Skin of body (tissue), 2 donors: ENCODE measurements around the gene CCDC90B. TPM values are rescaled to one million over a fixed set of nuclear protein-coding genes. Genes with fewer than 3 reads are reported as not detected.
"Not testable (repeated sequence)": the region's sequence is repeated elsewhere in the genome, so short reads cannot be mapped to it uniquely, and the experiment has no call there.

Experiments
- DNase-seq: peaks from one replicate; lab custom pipeline; 2025; lab: John Stamatoyannopoulos, UW
- total RNA-seq: library from RNA; depleted of rRNA; stranded (reverse); fragments of >200 nt; gene quantifications from one replicate; pipeline ENCODE4 v1.2.3, GENCODE V29; 2014

CCDC90B gene
- total RNA-seq, 1 donor from 2014 or later, result 43.1 TPM

DNA sequence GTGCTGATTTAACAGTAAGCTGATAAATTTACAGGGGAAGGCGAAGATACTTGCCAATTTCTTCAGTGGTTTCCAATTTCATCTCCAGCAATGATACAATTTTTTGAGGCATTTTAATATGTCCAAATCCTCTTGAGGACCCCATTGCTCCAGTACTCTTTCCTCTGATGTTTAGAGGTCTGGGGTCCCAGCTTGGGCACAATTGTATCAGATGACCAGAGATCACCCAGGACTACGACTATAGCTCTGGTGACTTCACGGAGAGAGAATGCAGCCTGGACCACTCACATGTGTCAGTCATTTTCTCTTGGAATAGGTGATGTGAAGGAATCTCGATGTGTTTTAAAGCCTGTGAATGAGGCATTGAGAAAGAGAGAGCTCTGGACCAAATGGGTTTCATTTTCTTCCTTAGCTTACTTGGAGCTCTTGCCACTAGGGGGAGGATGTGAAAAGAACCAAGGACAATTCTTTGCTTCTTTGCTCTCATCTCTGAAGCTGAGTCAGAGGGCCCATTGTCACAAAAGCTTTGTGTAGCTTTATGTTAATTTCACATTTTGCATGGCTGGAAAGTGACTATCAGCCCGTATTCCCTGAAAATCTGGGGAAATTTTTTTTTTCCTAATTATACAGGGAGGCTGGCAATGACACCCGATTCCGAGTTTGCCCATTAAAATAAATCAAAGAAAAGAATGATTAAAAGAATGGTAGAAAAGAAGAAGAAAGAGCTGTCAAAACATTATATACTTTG, 6.7 kb upstream of the CCDC90B start:
- DNase-seq, result peak; percentile 77

DNA sequence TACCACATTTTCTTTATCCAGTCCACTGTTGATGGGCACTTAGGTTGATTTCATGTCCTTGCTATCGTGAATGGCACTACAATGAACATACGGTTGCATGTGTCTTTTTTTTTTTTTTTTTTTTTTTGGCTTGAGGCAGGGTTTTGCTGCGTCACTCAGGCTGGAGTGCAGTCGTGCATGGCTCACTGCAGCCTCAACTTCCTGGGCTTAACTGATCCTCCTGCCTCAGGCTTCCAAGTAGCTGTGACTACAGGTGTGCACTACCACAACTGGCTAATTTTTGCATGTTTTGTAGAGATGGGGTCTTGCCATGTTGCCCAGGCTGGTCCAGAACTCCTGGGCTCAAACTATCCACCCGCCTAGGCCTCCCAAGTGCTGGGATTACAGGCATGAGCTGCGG, 1.5 kb upstream of the CCDC90B start:
- no peak for DNase-seq

DNA sequence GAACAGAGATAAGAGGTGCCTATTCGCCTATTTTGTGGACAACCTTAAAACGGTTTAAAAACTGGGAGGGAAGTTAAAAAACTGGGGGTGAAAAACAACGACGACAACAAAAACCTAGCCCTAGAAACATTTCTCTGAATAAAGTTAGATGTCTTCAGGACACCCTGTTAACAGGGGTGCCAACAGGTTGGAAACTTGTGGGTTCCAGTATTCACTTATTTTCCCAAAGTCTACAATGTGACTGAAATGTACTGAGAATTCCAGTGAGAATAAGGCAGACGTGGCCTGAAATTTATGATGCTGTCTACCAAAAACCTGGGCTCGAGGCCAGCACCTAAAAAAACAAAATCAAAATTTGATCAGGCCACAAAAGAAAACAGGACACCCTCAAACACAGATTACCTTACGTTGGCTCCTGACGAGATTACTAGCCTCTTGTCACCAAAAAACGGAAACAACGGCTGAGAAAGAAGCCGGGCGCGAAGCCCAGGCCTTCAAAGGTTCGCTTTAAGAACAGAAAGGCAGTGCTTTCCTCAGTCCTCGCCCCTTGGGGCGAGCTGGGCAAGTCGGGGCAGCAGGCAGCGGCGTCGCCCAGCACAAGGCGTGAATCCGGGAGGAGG, 906 bp downstream of the CCDC90B start:
- peak; percentile 51 for DNase-seq

DNA sequence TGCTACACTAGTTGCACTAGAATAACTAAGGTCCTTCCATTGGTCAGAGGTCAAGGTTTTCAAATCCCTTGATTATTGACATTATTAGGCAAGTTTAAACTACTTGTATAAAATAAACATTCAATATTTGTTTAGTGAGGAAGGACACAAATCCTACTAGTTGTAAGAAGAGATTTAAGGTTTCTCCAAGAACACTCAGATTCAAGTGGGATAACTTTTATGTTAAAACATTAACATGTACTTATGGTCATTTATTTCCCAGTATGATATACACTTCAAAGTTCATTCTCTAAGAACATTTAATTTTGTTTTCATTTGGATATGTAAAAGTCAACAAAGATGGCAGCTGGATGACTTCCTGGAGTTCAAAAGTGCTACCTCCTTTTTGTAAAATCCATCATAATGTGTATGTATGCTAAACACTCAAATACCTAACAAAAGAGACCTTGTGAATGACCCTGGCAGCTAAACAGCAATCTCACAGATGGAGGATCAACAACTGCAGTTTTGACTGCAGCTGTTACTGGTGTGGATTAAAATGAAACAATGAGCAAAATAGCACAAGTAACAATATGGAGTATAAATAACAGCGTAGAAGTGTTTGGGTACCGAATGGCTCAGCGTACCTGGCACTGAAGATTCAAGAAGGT, 1.5 kb downstream of the CCDC90B start:
- peak; percentile 4 for DNase-seq

DNA sequence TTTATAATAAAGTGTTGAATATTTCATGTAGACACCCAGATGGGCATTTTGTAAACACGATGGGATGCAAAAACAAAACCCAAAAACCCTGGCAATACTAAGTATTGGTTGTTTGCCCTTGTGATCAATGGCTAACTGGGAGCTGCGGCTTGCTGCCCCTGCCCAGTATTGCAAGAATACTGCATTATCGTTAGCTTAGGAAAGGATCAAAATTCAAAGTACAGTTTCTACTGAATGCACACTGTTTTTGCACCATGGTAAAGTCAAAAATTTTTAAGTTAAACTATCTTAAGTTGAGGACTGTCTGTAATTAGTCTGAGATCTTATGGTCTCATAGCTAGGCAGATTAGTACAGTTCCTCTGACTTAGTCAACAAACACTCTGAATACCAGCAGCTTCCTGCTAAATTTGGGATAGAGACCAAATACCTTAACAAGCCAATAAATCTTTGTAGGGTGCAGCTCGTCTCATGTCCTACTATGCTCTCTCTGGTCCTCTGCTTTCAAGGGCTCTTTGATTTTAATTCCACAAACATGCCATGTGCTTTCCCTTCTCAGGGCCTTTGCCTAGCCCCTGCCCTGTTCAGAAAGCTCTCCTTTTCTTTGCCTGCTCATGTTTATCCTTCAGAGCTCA, 4.0 kb downstream of the CCDC90B start:
- no peak for DNase-seq

DNA sequence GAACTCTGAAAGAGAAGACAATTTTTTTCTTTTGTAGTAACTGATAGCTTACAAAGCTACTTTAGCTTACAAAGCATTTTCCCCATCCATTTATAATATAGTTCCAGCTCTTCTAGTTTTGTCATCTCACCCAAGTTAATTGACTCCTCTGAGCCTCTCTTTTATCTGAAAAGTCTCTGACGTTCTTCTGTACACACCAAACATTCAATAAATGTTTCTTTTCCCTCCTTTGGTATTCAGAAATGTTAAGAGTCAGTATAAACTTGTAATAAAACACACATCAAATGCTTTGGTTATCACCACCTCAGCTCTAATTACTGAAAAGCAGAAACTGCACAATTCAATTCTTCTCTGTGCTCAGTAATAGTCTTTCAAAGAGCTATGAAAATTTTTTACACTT, 5.9 kb downstream of the CCDC90B start:
- no peak for DNase-seq

DNA sequence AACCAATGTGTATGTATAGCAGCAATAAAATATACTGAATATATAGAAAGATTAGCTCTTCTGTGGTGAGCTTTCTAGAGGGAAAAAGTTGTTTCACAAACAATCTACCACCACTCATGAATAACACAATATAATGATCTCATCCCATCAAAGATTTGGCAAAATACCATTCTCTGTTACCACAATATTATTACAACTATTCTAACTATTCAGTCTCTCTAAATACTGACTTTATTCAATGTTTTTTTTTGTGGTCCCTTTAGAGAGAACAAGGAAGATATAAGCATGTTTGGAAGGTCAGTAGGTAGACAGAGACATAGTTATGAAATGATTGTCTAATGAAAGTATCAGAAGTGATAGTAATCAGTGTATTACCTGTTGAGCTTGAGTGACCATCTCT, 7.8 kb downstream of the CCDC90B start:
- DNase-seq, result no peak

DNA sequence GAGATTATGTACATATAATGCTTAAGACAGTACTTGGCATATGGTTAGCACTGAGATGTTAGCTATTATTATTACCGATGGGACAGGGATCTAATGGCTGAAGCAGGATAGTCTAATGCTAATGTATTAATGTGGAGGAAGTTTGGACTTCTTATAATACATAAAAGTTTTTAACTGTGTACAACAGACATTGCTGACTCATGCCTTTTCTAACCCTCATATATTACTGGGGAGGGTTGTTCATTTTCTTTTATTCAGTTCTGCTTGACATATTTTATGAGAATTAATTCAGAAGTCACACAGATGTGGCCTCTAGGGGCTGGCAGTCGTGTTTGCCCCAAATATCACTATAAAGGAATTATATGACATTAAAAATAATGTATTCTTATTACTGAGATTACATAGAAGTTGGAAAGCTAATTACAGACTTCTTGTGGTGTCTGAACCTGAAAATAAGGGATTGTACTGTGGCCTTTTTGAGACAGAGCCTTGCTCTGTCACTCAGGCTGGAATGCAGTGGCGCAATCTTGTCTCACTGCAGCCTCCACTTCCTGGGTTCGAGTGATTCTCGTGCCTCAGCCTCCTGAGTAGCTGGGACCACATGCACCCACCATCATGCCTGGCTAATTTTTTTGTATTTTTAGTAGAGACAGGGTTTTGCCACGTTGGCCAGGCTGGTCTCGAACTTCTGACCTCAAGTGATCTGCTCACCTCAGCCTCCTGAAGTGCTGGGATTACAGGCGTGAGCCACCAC, 10.1 kb downstream of the CCDC90B start:
- DNase-seq, result no peak

DNA sequence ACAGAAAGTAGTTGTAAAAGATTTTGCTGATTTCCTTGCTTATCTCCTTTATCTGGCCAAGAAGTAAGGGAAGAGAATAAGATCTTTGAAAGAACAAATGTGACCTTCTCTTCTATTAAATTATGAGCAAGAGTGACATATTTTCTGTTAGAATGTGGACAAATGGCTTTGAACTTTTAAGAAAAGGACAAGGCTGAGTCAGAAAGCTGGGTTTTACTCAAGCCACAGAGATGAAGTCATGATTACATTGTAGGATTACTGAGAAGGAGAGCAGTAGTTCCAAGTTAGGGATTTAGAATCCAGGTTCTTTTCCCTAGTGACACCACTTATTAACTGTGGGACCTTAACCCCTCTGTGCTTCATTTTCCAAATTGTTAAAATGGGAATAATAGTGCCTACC, 13.5 kb downstream of the CCDC90B start:
- no peak for DNase-seq

DNA sequence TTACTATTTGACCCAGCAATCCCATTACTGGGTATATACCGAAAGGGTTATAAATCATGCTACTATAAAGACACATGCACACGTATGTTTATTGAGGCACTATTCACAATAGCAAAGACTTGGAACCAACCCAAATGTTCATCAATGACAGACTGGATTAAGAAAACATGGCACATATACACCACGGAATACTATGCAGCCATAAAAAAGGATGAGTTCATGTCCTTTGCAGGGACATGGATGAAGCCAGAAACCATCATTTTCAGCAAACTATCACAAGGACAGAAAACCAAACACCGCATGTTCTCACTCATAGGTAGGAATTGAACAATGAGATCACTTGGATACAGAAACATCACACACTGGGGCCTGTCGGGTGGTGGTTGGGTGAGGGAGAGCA, 14.4 kb downstream of the CCDC90B start:
- not testable (repeated sequence) for DNase-seq

DNA sequence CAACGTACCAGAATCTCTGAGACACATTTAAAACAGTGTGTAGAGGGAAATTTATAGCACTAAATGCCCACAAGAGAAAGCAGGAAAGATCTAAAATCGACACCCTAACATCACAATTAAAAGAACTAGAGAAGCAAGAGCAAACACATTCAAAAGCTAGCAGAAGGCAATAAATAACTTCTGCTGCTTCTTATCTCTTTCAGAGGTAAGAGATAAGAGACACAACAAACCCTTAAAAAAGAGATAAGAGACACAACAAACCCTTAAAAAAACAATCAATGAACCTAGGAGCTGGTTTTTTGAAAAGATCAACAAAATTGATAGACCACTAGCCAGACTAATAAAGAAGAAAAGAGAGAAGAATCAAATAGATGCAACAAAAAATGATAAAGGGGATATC, 17.1 kb downstream of the CCDC90B start:
- DNase-seq, result not testable (repeated sequence)

DNA sequence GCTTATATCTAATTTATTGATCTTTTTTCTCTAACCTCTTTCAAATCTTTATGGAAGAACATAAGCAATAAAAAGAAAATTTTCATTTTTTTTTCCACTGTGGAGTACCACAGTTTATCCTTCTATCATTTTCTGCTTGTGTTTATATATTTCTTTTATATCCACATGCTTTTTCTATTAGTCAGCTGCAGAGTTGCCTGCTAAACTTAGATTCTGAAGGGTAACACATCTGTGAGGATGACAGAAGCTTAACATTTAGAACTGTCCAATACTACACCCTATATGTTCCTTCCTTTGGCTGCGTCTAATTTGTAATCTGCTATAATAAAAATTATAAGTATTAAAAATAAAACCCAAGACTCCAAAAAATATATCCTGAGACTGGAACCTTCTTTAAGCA, 20.8 kb downstream of the CCDC90B start:
- DNase-seq, result no peak

DNA sequence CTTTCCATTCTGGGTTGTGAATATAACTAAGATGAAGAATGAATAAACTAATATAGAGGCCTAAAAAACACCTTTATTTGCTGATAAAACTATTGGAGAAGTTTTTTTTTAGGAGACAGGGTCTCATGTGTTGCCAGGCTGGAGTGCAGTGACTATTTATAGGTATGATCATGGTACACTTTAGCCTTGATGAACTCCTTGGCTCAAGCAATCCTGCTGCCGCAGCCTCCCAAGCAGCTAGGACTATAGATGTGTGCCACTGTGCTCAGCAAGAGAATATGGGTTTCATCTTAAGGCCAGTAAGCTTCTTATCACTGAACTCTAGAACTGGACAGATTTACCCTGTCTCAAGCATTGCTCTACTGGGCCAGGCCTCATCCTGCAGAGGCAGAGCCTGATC, 26.6 kb downstream of the CCDC90B start:
- no peak for DNase-seq

DNA sequence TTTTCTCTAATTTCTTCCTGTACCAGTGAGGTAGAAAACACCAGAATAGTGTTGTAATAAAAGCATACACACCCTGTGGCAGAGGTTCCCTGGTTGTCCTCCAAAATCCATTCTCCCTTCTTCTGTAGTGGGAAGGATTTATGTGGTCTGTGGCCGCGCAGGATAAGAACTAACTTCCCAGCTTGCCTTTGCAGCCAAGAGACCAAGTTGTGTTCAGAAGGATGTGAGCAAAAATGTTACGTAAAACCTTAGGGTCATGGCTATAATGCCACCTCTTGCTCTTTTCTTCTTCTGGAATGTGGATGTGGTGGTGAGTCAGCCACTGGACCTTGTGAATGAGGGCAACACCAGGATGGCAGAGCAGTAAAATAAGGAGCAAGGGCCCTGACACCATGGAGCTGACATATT, 28.4 kb downstream of the CCDC90B start:
- no peak for DNase-seq

DNA sequence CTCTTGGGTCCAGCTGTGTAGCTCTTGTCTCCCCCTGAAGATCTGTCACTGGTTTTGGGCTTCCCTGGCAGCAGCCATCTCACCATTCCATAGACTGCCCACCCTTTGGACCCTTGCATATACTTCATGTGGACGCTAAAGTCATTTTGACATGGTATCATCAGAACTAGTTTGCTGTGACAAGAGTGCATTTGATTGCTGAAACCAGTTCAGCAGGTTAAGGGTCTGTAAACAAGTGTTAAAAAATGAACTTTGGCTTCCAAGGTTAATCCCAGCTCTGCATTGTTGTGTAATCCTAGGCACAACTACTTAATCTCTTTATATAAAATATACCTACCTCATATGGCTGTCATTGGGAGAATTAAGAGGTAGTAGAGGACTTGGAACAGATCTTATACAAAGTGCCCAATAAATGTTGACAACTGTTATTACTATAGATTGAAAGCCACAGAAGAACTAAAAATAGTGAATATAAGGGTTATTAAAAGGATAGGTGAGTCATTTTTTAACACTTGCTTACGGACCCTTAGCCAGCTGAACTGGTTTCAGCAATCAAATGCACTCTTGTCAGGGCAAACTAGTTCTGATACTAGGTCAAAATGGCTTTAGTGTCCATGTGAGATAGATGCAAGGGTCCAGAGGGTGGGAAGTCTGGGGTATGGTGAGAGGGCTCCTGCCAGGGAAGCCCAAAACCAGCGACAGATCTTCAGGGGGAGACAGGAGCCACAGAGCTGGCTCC, 29.4 kb downstream of the CCDC90B start:
- no peak for DNase-seq

DNA sequence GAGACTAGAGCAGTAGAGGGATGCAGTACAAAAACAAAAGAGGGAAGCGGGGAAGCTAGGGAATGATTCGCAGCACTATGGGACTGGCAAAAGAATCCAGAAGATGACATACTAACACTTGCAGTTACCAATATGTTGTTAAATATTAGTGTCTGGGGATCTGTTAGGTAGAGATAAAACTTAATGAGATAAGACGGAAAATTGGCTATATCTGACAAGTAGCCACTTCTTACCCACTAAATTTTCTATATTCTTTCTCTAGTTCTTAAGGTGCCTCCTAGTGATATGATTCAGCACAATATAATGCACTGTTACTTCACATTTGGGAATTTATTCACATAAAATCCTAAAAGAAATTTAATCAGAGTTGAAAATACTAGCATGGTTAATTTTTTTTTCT, 30.8 kb downstream of the CCDC90B start:
- DNase-seq, result no peak

DNA sequence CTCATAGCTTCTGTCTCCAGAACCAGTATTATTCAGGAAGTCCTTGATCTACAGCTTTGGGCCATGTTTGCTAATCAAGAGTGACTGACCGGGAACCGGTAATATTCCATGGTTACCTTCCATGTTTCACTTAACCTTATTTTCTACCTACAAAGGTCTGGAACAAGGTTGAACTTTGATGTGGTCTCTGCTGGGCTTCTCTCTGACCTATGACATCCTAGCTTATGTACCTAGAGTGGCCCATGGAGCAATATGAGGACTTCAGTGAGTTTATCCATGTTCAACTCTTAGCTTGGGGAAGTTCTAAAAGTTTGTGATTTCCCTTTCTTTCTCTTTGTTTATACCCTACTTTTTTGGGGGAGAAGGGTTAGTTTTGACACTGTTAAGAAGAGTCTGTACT, 33.2 kb downstream of the CCDC90B start:
- DNase-seq, result no peak

DNA sequence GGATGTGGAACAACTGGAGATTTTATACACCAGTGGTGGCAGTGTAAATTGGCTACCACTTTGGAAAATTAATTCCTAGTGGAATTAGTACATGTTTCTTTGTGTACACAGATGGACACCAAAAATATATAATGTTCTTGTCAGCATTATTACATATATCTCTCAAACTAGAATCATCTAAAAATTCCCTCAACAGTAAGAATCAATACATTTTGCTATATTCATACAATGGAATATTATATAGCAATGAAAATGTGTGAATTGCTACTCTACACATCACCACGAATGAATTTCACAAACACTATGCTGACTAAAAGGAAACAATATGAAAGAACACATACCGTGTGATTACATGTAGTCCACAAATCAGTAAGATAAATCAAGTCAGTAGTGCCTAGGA, 33.9 kb downstream of the CCDC90B start:
- no peak for DNase-seq

DNA sequence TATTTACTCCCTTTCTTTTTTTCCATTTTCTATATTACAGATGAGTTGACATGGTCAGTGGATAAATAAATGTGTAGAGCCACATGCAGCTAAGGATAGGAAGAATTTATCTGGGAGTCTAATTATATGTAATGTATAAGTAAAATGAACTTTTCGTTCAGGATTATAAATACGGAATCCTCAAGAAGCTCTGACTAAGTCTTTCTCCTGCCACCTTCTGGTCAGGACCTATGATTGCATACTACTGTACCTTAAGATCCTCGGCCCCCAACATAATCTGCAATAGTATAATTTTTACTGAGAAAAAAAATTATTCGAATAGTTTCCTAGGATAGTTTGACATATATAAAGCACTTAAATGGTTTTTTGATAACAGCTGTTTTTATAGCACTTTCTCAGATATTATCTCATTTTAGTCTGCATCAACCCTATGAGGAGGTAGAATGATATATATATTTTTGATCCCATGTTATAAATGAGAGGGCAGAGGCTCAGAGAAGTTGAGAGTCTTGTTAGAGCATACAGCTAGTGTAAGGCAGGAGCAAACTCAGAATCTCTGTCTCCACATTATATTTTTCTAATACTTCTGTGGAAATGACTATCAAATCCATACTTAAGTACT, 36.1 kb downstream of the CCDC90B start:
- no peak for DNase-seq

DNA sequence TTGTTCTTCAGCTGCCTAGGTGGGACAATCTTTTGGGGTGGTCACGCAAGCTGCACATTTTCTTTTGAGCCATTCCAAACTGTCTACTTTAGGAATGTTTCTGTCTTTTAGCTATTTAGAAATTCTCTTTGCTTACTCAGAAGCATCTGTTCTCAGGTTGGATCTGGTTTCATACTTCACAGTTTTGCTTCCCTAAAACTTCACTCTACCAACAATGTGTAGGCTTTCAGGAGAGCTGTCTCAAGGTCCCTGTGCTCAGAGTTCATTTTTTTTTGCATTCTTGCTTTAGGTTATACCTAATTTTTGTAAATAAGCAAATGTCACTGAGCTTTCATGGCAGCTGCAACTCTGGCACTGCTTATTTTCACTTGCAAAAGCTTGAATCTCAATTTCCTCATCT, 36.7 kb downstream of the CCDC90B start:
- DNase-seq, result no peak
